Peyer's patch (tissue), 4 donors: ENCODE measurements around the gene AUTS2.

Source experiments
- CTCF ChIP-seq, 6 experiments: fragments of 450-650 bp in 4 of 6; fragments of 200-600 bp in 2 of 6; sonication (generic) in 1 of 6; IDR thresholded peaks; one replicate each; pipeline ENCODE4 v1.5.1; 2017 to 2019; ENCODE audit warnings: antibody characterized with exemption in 6 of 6, mild to moderate bottlenecking in 3 of 6, moderate library complexity in 1 of 6
- POLR2A ChIP-seq, 2 donors: fragments of 450-650 bp; IDR thresholded peaks; one replicate each; pipeline ENCODE4 v1.5.1; 2017; ENCODE audit warnings: antibody characterized with exemption in 2 of 2, mild to moderate bottlenecking in 2 of 2, moderate library complexity in 2 of 2

- TF ChIP-seq POLR2A (IDR thresholded peaks at IDR 0.05) = no peak
- TF ChIP-seq CTCF (IDR thresholded peaks at IDR 0.05) = no peak
These were observed 1201.6 kb downstream of the AUTS2 start for GRCh38 chr7:70799841-70800405.
